IMR-90 (cell line): ENCODE results near the gene PRKRIP1.

Experiments used
- BHLHE40 ChIP-seq: fragments of 150-350 bp; IDR thresholded peaks from 2 replicates; pipeline ENCODE4 v1.6.1; 2016; ENCODE audit warnings: mild to moderate bottlenecking, low read depth, low read length
- CTCF ChIP-seq: conservative IDR thresholded peaks from 2 replicates; pipeline ENCODE4 v1.5.1; 2012; ENCODE audit warnings: mild to moderate bottlenecking, low read depth, low read length, improper control_type of control experiment
- ELK1 ChIP-seq: fragments of 150-350 bp; IDR thresholded peaks from 2 replicates; pipeline ENCODE4 v1.6.1; 2016; ENCODE audit warnings: low read depth, mild to moderate bottlenecking, low read length, moderate library complexity, borderline replicate concordance
- MXI1 ChIP-seq: IDR thresholded peaks from 2 replicates; pipeline ENCODE4 v1.6.1; 2012; ENCODE audit warnings: low read depth, mild to moderate bottlenecking, low read length, moderate library complexity, borderline replicate concordance
- POLR2A ChIP-seq: IDR thresholded peaks from 2 replicates; pipeline ENCODE4 v1.6.1; 2012; ENCODE audit warnings: mild to moderate bottlenecking, low read depth, low read length
- RAD21 ChIP-seq: IDR thresholded peaks from 2 replicates; pipeline ENCODE4 v1.6.1; 2012; ENCODE audit warnings: low read length, improper control_type of control experiment
- RFX5 ChIP-seq: IDR thresholded peaks from 2 replicates; pipeline ENCODE4 v1.8.0; 2012; ENCODE audit warnings: low read depth, mild to moderate bottlenecking, low read length, moderate library complexity
- SMC3 ChIP-seq: fragments of 150-350 bp; IDR thresholded peaks from 2 replicates; pipeline ENCODE4 v1.6.1; 2016; ENCODE audit warnings: low read depth, mild to moderate bottlenecking, antibody characterized with exemption, low read length, moderate library complexity
- USF2 ChIP-seq: fragments of 150-350 bp; IDR thresholded peaks from 2 replicates; pipeline ENCODE4 v1.6.1; 2017; ENCODE audit warnings: mild to moderate bottlenecking, antibody characterized with exemption, low read length, low read depth

GRCh38 chr7:102395873-102396709 lies at the start of gene PRKRIP1:
- no peak for TF ChIP-seq BHLHE40
- peak; percentile 71; the same call in 1 of the 2 replicates for TF ChIP-seq POLR2A
- TF ChIP-seq RFX5 = no peak
- no peak for TF ChIP-seq CTCF
- no peak for TF ChIP-seq USF2
- TF ChIP-seq SMC3 = no peak
- no peak for TF ChIP-seq ELK1
- TF ChIP-seq RAD21 = no peak
- peak; percentile 31; the same call in 1 of the 2 replicates for TF ChIP-seq MXI1
